ENCODE data around the gene PSMB11. TPM values are rescaled to one million over a fixed set of nuclear protein-coding genes. Genes with fewer than 3 reads are reported as not detected.
"Not testable (repeated sequence)": the region's sequence is repeated elsewhere in the genome, so short reads cannot be mapped to it uniquely, and the experiment has no call there.

PSMB11 gene, protein sequence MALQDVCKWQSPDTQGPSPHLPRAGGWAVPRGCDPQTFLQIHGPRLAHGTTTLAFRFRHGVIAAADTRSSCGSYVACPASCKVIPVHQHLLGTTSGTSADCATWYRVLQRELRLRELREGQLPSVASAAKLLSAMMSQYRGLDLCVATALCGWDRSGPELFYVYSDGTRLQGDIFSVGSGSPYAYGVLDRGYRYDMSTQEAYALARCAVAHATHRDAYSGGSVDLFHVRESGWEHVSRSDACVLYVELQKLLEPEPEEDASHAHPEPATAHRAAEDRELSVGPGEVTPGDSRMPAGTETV
- not detected in 2 replicates for total RNA-seq (2014; rRNA removed; shearing (Covaris generic); ENCODE audit: low replicate concordance)

DNA sequence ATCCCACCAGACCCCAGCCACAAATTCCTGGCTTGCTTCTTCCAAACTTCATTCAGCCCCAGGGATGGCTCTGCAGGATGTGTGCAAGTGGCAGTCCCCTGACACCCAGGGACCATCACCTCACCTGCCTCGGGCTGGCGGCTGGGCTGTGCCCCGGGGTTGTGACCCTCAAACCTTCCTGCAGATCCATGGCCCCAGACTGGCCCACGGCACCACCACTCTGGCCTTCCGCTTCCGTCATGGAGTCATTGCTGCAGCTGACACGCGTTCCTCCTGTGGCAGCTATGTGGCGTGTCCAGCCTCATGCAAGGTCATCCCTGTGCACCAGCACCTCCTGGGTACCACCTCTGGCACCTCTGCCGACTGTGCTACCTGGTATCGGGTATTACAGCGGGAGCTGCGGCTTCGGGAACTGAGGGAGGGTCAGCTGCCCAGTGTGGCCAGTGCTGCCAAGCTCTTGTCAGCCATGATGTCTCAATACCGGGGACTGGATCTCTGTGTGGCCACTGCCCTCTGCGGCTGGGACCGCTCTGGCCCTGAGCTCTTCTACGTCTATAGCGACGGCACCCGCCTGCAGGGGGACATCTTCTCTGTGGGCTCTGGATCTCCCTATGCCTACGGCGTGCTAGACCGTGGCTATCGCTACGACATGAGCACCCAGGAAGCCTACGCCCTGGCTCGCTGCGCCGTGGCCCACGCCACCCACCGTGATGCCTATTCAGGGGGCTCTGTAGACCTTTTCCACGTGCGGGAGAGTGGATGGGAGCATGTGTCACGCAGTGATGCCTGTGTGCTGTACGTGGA, at the start of gene PSMB11:
Gene PSMB11 (plus strand): TSS at position 51 of the 804 bp plus-strand sequence. CDS start 14 bp downstream, at position 65.
- no peak for DNase-seq (ENCODE audit: low read depth)
- in situ Hi-C loops (cut with HindIII; ENCODE audit: low pct_unique_long_range_greater_than_20kb, low sequenced_read_pairs) = no loop called here

DNA sequence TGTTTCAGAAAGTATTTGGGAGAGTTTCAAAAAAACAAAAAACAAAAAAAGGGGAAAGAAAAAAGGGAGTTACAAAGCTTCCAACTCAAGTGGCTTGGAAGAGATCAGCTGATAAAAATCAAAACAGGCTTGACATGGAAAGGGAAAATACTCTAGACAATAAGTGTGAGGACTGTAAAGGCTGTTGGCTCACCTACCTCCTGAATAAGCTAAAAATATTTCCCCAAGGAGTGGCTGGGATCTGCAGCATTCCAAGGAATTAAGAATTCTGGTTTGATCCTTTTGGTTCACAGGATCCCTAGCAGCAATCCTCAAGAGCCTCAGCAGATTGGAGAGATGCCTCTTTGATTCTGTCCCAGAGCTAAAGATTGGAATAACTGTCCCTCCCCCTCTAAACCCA, 48.5 kb upstream of the PSMB11 start:
- in situ Hi-C loops (cut with HindIII; ENCODE audit: low pct_unique_long_range_greater_than_20kb, low sequenced_read_pairs) = no loop called here

DNA sequence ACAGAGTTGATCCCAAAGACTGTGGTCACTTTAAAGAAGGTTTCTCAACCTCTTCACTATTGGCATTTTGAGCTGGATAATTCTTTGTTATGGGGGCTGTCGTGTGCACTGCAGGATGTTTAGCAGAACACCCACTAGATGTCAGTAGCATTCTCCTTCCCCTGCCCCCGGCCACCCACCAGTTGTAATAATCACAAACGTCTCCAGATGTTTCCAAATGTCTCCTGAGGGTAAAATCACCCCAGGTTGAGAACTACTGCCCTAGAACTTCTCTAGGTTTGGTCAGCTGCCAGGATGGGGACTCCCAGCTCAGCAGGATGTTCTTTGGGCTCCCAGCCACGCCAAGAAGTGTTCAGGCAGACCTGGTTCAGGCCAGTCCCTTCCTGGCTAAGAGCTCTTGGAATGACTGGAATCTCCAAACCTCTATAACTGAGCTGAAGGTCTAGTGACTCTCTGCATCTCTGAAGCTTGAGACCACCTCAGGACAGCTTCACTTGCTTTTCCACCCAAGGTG, 47.2 kb upstream of the PSMB11 start:
- DNase-seq (ENCODE audit: low read depth) = no peak
- in situ Hi-C loops (cut with HindIII; ENCODE audit: low pct_unique_long_range_greater_than_20kb, low sequenced_read_pairs) = no loop called here

More for the DNA sequence above, 48.5 kb upstream of the PSMB11 start:
- no peak for DNase-seq (ENCODE audit: low read depth)

DNA sequence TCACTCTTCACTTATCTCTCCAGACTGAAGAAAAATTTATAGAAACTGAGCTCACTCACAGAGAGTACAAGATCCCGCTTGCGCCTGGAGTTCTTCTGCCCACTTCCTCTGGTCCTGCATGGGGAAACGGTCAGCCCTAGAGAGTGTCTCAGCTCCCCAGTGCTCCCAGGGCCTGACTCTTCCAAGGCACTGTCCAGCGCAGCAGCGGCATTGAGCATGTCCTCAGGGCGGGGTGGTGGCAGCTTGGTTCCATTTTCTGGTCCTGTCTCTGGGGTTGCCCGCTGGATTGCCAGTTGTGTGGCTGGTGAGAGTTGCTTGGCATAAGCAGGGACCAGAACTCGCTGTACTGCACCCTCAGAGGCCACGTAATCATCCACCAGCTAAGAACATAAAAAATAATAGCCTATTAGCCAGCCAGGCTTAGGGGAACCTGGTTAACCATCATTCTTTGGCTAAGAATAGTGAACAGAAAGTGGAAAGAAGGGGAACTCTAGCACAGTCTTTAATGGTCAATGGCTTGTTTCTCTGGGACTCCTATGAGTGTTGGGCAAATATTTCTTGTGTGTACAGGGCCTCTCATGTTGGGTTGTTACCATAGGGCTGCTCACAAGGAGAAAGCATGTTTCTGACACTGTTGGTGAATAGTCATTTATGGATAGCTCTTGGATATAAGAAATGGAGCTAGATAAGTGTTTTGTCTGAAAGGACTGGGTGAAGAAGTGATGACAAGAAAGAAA, 46.0 kb upstream of the PSMB11 start:
- in situ Hi-C loops (cut with HindIII; ENCODE audit: low pct_unique_long_range_greater_than_20kb, low sequenced_read_pairs) = no loop called here
- DNase-seq (ENCODE audit: low read depth) = no peak

DNA sequence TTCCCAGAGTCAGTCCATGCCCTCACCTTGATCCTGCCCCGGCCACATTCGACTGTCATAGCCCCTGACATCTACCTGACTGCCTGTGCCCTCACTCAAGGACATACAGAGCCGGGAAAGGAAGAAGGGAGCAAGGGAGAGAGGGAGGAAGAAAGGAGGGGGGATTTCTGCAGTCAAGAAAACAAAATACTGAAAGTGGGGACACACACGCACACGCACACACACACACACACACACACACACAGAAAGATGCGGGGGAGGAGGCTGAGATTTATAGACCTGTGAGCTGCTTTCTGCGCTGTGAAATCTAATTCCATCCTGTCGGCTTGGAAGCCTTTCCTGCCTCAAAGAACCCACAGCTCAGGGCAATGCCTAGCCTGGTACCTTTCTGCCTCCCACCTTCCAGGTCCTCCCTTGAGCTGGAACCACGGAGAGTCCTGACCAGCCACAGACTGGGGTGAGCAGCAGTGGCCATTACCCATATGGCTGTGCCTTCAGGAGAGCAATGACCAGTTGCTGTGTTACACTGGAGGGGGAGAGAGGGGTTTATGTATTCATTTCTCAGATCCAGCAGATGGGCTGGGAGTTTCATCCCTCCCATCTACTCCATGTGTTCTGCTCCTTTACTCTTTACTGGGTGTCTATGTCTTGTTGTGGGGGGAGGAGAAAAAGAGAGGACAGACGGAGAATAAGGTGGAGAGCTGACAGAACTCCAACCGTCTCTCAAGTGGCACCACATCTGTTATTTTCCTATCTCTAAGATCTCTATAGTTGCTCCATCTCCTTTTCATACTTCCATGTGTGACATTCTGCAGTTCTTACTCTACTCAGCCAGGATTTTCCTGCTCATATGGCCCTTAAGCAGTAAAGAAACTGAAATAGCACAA, 45.0 kb upstream of the PSMB11 start:
- in situ Hi-C loops (cut with HindIII; ENCODE audit: low pct_unique_long_range_greater_than_20kb, low sequenced_read_pairs) = no loop called here
- no peak for DNase-seq (ENCODE audit: low read depth)

DNA sequence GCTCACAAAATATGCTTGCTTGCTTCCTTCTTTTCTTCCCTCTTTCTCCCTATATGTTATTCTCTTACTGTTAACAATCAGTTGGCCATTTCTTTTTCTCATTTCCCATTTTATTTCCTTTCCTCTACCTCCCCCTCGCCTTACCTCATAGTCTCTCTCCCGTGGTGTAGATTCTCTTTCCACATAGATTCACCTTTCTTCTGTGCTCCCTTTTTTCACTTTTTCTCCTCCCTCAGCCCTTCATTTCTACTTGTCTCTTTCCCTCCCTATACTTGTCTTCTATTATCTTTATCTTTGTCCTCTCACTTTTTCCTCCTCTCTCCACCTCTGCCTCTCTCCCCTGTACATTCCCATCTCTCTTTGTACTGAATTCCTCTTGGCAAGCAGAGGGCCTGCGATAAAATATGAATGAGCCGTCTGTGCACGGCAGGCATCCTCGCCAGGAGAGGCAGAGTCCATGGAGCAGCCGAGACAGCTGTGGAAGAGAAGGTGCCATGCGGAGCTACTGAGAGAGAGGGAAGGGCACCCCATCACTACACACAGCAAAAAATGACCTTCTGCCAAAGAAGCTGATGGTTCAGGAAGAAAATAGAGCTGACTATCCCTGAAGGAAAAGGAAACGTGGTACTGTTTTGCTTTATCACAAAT, 44.2 kb upstream of the PSMB11 start:
- in situ Hi-C loops (cut with HindIII; ENCODE audit: low pct_unique_long_range_greater_than_20kb, low sequenced_read_pairs) = no loop called here

DNA sequence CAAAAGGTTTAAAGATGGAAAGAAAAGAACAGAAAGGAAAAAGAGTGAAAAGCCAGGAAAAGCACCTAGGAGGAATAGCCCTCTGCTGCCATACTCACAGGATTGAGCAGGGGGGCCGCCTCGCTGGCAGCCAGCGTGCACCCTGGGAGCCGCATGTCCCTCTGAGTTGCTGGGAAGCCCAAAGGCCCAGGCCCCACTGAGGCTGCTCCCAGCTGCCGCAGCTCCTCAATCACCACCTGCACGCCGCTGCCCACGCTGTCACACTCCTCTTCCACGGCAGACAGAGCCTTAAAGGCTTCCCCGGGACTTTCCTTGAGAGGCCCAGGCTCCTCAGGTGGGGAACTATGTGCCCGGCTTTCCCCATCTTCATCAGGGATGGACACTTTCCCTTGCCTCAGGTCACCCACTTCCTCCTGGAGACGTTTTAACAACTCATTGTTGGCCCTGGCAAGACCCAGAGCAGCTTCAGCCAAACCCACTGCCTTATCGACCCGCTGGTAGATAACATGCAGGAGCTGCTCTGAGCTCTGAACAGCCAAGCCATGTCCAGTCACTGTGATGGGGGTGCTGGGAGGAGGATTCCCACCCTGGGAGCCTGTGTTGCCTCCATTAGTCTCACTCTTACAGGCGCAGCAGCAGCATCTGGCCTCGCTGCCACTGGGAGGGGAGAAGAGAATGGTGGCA, 43.5 kb upstream of the PSMB11 start:
- in situ Hi-C loops (cut with HindIII; ENCODE audit: low pct_unique_long_range_greater_than_20kb, low sequenced_read_pairs) = no loop called here

More for the DNA sequence above, 44.2 kb upstream of the PSMB11 start:
- no peak for DNase-seq (ENCODE audit: low read depth)

DNA sequence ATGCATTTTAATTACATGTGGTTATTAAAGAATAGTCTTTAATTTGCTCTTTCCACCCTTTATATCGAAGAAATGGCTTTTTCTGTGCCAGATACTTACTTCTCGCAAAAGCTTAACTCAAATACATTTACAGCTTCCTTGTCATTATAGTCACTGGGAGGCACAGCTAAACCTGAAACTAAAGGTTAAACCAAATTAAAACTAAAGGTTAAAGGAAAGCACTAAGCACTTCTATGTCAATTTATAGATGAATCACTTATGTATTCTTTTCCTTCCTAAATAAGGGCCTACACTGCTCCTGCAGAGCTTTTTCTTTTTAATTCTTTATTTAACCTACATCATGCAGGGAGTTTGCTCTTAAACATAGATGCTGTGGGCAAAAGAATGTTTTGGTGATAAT, 41.2 kb upstream of the PSMB11 start:
- no peak for DNase-seq (ENCODE audit: low read depth)
- in situ Hi-C loops (cut with HindIII; ENCODE audit: low pct_unique_long_range_greater_than_20kb, low sequenced_read_pairs) = no loop called here

More for the DNA sequence above, 43.5 kb upstream of the PSMB11 start:
- DNase-seq (ENCODE audit: low read depth) = no peak

DNA sequence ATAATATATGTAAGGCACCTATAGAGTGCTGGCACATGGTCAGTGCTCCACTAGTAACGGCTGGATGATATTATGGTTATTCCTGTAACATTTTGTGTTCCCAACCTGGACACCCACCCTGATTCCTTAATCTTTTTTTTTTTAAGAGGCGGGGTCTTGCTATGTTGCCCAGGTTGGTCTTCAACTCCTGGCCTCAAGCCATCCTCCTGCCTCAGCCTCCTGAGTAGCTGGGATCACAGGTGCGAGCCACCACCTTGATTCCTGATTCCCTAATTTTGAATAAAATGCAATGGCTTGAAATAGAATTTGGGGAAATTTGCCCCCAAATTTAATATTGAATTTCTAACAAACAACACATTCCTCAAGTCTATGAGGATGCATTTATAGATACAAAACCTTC, 39.4 kb upstream of the PSMB11 start:
- in situ Hi-C loops (cut with HindIII; ENCODE audit: low pct_unique_long_range_greater_than_20kb, low sequenced_read_pairs) = no loop called here
- no peak for DNase-seq (ENCODE audit: low read depth)

DNA sequence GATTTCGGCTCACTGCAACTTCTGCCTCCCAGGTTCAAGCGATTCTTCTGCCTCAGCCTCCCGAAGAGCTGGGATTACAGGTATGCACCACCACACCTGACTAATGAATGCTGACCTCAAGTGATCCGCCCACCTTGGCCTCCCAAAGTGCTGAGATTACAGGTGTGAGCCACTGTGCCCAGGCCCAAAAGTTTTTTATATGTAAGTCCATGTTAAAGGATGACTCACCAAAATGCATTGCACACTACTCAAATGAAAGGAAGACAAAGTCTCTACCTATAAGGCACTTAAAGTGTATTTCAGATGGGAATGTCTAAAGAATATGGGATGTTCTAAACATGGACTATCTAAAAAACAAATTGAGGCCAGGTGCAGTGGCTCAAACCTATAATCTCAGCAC, 37.7 kb upstream of the PSMB11 start:
- in situ Hi-C loops (cut with HindIII; ENCODE audit: low pct_unique_long_range_greater_than_20kb, low sequenced_read_pairs); DNase-seq (ENCODE audit: low read depth): not testable (repeated sequence)

DNA sequence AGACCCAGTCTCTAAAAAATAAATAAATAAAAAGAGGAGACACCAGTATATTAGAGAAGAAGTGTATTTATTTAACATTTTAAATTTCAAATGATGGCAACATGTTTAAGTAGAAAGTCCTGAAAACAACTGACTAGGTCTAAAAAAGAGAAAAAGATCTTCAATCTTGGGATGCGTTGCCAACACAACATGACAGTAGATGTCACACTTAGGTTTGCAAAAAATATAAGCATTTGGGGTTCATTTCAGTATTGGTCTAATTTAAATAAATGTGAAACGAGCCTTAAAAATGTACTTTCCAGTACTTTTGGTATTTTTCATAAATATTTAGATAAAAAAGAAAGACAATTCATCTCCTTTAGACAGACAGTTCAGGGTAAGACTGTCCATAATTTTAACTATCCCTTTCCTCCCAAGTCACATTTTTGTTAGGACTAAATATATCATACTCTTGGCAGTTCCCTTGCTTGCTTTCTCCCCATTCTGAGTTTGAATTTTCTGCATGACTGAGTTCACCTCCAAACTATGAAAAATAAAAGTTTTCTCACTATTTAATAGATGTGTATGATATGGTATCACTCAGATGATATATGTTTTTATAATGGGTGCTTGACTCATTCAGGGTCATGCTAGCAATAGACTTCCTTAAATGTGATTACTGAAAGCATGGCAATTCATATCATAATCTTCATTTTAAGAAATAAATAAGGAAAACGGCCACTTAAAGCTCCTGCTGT, 36.4 kb upstream of the PSMB11 start:
- DNase-seq (ENCODE audit: low read depth) = no peak
- in situ Hi-C loops (cut with HindIII; ENCODE audit: low pct_unique_long_range_greater_than_20kb, low sequenced_read_pairs) = no loop called here

DNA sequence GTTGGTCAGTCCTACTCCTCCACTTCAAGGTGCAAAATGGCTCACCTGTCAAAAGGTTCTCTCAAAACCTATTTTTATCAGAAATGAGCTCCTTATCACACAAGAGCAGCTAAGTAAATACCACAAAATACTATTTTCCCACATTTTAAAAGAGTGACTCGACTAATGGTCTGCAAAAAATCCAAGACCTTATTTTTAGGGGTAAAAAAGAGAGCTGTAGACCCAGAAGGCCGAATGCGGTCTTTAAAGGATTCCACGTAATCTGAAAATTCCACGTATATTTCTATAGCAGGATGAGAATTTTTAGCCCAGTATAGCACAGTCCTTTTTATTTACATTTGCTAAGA, 35.9 kb upstream of the PSMB11 start:
- no peak for DNase-seq (ENCODE audit: low read depth)
- in situ Hi-C loops (cut with HindIII; ENCODE audit: low pct_unique_long_range_greater_than_20kb, low sequenced_read_pairs) = no loop called here

DNA sequence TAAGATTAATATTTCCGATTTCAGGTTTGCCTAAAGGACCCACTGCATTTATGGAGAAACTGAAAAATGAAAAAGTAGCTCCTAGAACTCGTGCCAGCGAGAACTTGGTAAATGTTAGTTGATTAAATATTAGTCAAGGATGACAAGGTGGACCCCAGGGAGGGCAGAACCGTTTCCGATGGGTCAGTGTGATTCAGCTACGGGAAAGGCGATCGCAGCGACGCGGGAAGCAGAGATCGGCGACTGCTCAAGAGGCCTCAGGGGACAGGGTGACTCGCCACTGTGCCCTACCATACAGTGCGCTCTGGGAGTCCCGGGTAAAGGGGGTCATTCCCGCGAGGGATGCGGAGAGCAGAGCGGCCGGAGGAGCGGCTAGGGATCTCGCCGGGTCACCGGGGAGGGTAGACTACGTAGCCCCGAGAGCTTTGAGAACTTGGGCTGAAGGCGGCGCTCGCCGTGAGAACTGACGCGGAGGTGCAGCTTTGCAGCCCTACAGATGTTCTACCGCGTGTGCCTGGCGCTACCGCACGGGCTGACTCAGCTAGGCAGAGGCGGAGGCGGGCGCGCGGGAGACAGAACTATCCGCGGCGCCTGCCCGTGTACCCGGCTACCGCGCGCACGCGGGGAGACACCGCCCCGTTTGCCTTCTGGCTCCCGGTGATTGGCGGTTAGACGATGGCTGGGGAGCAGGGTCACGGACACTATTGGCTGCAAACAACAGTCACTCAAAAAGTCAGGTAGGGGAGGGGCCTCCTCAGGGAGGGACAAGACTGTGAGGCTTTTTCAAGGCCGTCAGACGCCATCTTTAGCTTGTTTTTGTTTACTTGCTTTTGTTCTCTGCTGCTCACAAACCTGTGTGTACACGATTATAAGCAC, 35.2 kb upstream of the PSMB11 start:
- DNase-seq (ENCODE audit: low read depth) = peak; percentile 96
- in situ Hi-C loops (cut with HindIII; ENCODE audit: low pct_unique_long_range_greater_than_20kb, low sequenced_read_pairs) = no loop called here

DNA sequence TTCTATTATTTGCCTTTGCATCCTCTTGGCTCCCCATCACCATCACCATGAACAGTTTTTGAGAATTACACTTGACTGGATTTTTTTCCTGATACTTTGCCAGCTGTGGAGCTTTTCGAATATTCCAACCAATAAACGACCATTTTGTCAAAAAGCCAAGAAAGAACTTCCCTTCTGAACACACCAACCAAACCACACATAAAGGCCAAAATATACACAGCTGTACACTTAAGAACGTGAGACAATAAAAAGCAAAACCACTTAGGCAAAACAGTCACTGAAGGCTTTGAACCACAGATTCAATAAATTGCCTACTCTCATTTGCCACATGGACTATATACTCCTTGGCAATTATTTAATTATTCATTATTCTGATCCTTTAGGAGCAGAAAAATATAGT, 33.2 kb upstream of the PSMB11 start:
- DNase-seq (ENCODE audit: low read depth) = no peak
- in situ Hi-C loops (cut with HindIII; ENCODE audit: low pct_unique_long_range_greater_than_20kb, low sequenced_read_pairs) = no loop called here

DNA sequence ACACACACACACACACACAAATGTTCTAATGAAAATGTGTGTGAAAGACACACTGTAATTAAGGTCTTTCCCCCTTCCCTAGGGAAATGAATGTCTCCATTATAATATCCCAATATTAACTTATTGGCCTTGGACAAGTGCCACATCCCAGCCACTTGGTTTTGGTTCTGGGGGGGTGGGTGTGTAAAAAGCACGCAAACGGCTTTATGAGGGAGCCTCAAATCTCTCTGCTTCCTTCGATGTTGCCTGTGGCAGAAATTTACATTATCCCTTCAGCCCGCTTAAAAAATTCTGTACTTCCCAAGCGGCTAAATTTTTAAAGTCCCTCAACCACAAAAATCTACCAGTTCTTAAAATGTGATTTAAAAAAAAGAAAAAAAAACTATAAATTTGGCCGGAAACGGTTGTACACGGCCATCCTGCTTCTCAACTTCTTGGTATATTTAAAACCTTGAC, 32.5 kb upstream of the PSMB11 start:
- in situ Hi-C loops (cut with HindIII; ENCODE audit: low pct_unique_long_range_greater_than_20kb, low sequenced_read_pairs) = no loop called here

More for the DNA sequence above, 32.5 kb upstream of the PSMB11 start:
- DNase-seq (ENCODE audit: low read depth) = no peak

Measured in Caki2 (cell line).